ENCODE data around the gene COL28A1.

COL28A1 gene

GRCh38 chr7:7570584-7570983 lies 34.9 kb upstream of the COL28A1 start:
- Histone ChIP-seq H3K9ac (ENCODE audit: insufficient read length) (no peak overlapping the region), H3K27ac (no peak overlapping the region), H3K36me3 (ENCODE audit: insufficient read depth, low read length) (peaks cover 5% of the 10 kb centered on the region; the same call in 1 of the 2 replicates), H3K4me3 (no peak overlapping the region), H3K9me3 (ENCODE audit: low read depth, low read length) (no peaks in the 10 kb centered on the region)
- TF ChIP-seq EZH2 (IDR thresholded peaks at IDR 0.05) (no peak), POLR2AphosphoS5 (IDR thresholded peaks at IDR 0.05; ENCODE audit: borderline replicate concordance, low read depth, low read length) (no peak), FOXP2 (optimal IDR thresholded peaks at IDR 0.05; ENCODE audit: control extremely low read depth, extremely low read length, insufficient read depth) (no peak)
- DNase-seq (ENCODE audit: low read depth, low spot score) = no peak

GRCh38 chr7:7569615-7570014 lies 33.9 kb upstream of the COL28A1 start:
- no peak for DNase-seq (ENCODE audit: low read depth, low spot score)
- Histone ChIP-seq H3K9ac (ENCODE audit: insufficient read length) (no peak overlapping the region), H3K36me3 (ENCODE audit: insufficient read depth, low read length) (peaks cover 5% of the 10 kb centered on the region; the same call in 1 of the 2 replicates), H3K27ac (no peak overlapping the region), H3K9me3 (ENCODE audit: low read depth, low read length) (no peaks in the 10 kb centered on the region), H3K4me3 (no peak overlapping the region)
- no peak for TF ChIP-seq EZH2 (IDR thresholded peaks at IDR 0.05)

GRCh38 chr7:7569081-7569527 lies 33.4 kb upstream of the COL28A1 start:
- DNase-seq (ENCODE audit: low read depth, low spot score) = no peak
- H3K36me3 ChIP-seq (ENCODE audit: insufficient read depth, low read length) = peaks cover 5% of the 10 kb centered on the region; the same call in 1 of the 2 replicates
- H3K4me3 ChIP-seq = no peak overlapping the region
- no peaks in the 10 kb centered on the region for H3K9me3 ChIP-seq (ENCODE audit: low read depth, low read length)
- no peak for TF ChIP-seq EZH2 (IDR thresholded peaks at IDR 0.05)
- TF ChIP-seq FOXP2 (optimal IDR thresholded peaks at IDR 0.05; ENCODE audit: control extremely low read depth, extremely low read length, insufficient read depth) = no peak
- TF ChIP-seq POLR2AphosphoS5 (IDR thresholded peaks at IDR 0.05; ENCODE audit: borderline replicate concordance, low read depth, low read length) = no peak
- no peak overlapping the region for H3K27ac ChIP-seq
- H3K9ac ChIP-seq (ENCODE audit: insufficient read length) = no peak overlapping the region

GRCh38 chr7:7568553-7568952 lies 32.9 kb upstream of the COL28A1 start:
- no peak overlapping the region for H3K9ac ChIP-seq (ENCODE audit: insufficient read length)
- H3K27ac ChIP-seq = no peak overlapping the region
- no peak overlapping the region for H3K4me3 ChIP-seq
- no peaks in the 10 kb centered on the region for H3K9me3 ChIP-seq (ENCODE audit: low read depth, low read length)
- DNase-seq (ENCODE audit: low read depth, low spot score) = no peak
- TF ChIP-seq EZH2 (IDR thresholded peaks at IDR 0.05) (no peak), POLR2AphosphoS5 (IDR thresholded peaks at IDR 0.05; ENCODE audit: borderline replicate concordance, low read depth, low read length) (no peak), FOXP2 (optimal IDR thresholded peaks at IDR 0.05; ENCODE audit: control extremely low read depth, extremely low read length, insufficient read depth) (no peak)
- H3K36me3 ChIP-seq (ENCODE audit: insufficient read depth, low read length) = peaks cover 5% of the 10 kb centered on the region; the same call in 1 of the 2 replicates

GRCh38 chr7:7567898-7568531 lies 32.3 kb upstream of the COL28A1 start:
- DNase-seq (ENCODE audit: low read depth, low spot score) = no peak
- Histone ChIP-seq H3K36me3 (ENCODE audit: insufficient read depth, low read length) (peaks cover 5% of the 10 kb centered on the region; the same call in 1 of the 2 replicates), H3K9ac (ENCODE audit: insufficient read length) (peak overlapping the region; percentile 84), H3K27ac (no peak overlapping the region), H3K4me3 (peak overlapping the region; percentile 84), H3K9me3 (ENCODE audit: low read depth, low read length) (no peaks in the 10 kb centered on the region)
- TF ChIP-seq FOXP2 (optimal IDR thresholded peaks at IDR 0.05; ENCODE audit: control extremely low read depth, extremely low read length, insufficient read depth) (no peak), POLR2AphosphoS5 (IDR thresholded peaks at IDR 0.05; ENCODE audit: borderline replicate concordance, low read depth, low read length) (no peak), EZH2 (IDR thresholded peaks at IDR 0.05) (no peak)

GRCh38 chr7:7566651-7567611 lies 31.3 kb upstream of the COL28A1 start, which contains the start of gene MIOS:
Gene MIOS, plus strand, starts transcription at chr7:7566884. Its CDS starts 5,592 bp downstream, at chr7:7572476.
- Histone ChIP-seq H3K36me3 (ENCODE audit: insufficient read depth, low read length) (no peaks in the 10 kb centered on the region), H3K4me3 (peak within 1 kb of the TSS; percentile 84), H3K9me3 (ENCODE audit: low read depth, low read length) (no peaks in the 10 kb centered on the region), H3K27ac (no peak within 1 kb of the TSS), H3K9ac (ENCODE audit: insufficient read length) (peak within 1 kb of the TSS; percentile 84)
- TF ChIP-seq FOXP2 (optimal IDR thresholded peaks at IDR 0.05; ENCODE audit: control extremely low read depth, extremely low read length, insufficient read depth) (no peak), POLR2AphosphoS5 (IDR thresholded peaks at IDR 0.05; ENCODE audit: borderline replicate concordance, low read depth, low read length) (peak; percentile 68)
- DNase-seq (ENCODE audit: low read depth, low spot score) = no peak

- Histone ChIP-seq H3K9me3 (ENCODE audit: low read depth, low read length) (no peaks in the 10 kb centered on the region), H3K27ac (no peak overlapping the region), H3K36me3 (ENCODE audit: insufficient read depth, low read length) (no peaks in the 10 kb centered on the region), H3K9ac (ENCODE audit: insufficient read length) (peak overlapping the region; percentile 84), H3K4me3 (peak overlapping the region; percentile 84)
- DNase-seq (ENCODE audit: low read depth, low spot score) = no peak
- TF ChIP-seq FOXP2 (optimal IDR thresholded peaks at IDR 0.05; ENCODE audit: control extremely low read depth, extremely low read length, insufficient read depth) = no peak
- TF ChIP-seq EZH2 (IDR thresholded peaks at IDR 0.05) = no peak
- no peak for TF ChIP-seq POLR2AphosphoS5 (IDR thresholded peaks at IDR 0.05; ENCODE audit: borderline replicate concordance, low read depth, low read length)
These were observed 30.3 kb upstream of the COL28A1 start for GRCh38 chr7:7565746-7566650.

Data from SK-N-MC (cell line).